ENCODE results near the gene VAV2.

VAV2 gene

GRCh38 chr9:133775951-133776905 is 215.9 kb downstream of the VAV2 start:
- Histone ChIP-seq H3K27me3 (ENCODE audit: control insufficient read depth in 3 of 3, insufficient read depth in 3 of 3, low read depth in 1 of 3, low read length in 3 of 3) (no peaks in the 10 kb centered on the region), H3K23ac (ENCODE audit: low read depth, low read length, poor library complexity) (peak overlapping the region; percentile 61), H3K9me3 (replicated peaks in 1 of 2; ENCODE audit: control insufficient read depth in 2 of 2, insufficient read depth in 1 of 2, low read depth in 1 of 2, low read length in 2 of 2) (peaks cover 0 to 13% of the 10 kb centered on the region in 2 donors), H3K4me1 (ENCODE audit: control insufficient read depth in 2 of 2, insufficient read depth in 1 of 2, low read depth in 1 of 2, low read length in 2 of 2) (peaks cover 3 to 5% of the 10 kb centered on the region in 2 donors), H4K91ac (ENCODE audit: low read depth, low read length, poor library complexity) (no peak overlapping the region), H2BK5ac (ENCODE audit: low read length) (no peak overlapping the region), H2AK5ac (ENCODE audit: low read depth, low read length) (no peak overlapping the region), H3K27ac (replicated peaks; ENCODE audit: low read length) (no peak overlapping the region), H2AFZ (ENCODE audit: low read length) (no peak overlapping the region), H2BK12ac (ENCODE audit: low read length) (no peak overlapping the region), H2BK120ac (ENCODE audit: low read depth, low read length) (no peak overlapping the region), H3K9ac (ENCODE audit: low read depth, low read length, poor library complexity) (peak overlapping the region; percentile 30), H3K18ac (ENCODE audit: low read length) (no peak overlapping the region), H4K8ac (ENCODE audit: low read depth, low read length) (no peak overlapping the region), H3K4ac (ENCODE audit: low read length) (no peak overlapping the region), H3K4me2 (ENCODE audit: insufficient read depth, low read length, poor library complexity, severe bottlenecking) (no peak overlapping the region), H3K36me3 (replicated peaks in 1 of 2; ENCODE audit: control insufficient read depth in 2 of 2, insufficient read depth in 2 of 2, low read length in 2 of 2) (peaks cover 35 to 98% of the 10 kb centered on the region in 2 donors), H3K79me1 (ENCODE audit: low read depth, low read length) (no peaks in the 10 kb centered on the region), H3K14ac (ENCODE audit: low read length) (no peak overlapping the region), H2BK15ac (ENCODE audit: low read length) (no peak overlapping the region), H3K4me3 (ENCODE audit: low read length in 2 of 2) (no peak overlapping the region)
- WGBS, 2 donors (ENCODE audit: extremely low coverage in 2 of 2, insufficient read length in 2 of 2, insufficient replicate concordance in 1 of 2): no CpG with 5 or more reads among the region's 27 CpGs
- no peak for DNase-seq (ENCODE audit: low spot score)

- Histone ChIP-seq H2BK15ac (ENCODE audit: low read length) (no peak overlapping the region), H4K8ac (ENCODE audit: low read depth, low read length) (no peak overlapping the region), H3K27ac (replicated peaks; ENCODE audit: low read length) (no peak overlapping the region), H3K27me3 (ENCODE audit: control insufficient read depth in 3 of 3, insufficient read depth in 3 of 3, low read depth in 1 of 3, low read length in 3 of 3) (no peaks in the 10 kb centered on the region), H3K9ac (ENCODE audit: low read depth, low read length, poor library complexity) (no peak overlapping the region), H2BK12ac (ENCODE audit: low read length) (no peak overlapping the region), H3K4me1 (ENCODE audit: control insufficient read depth in 2 of 2, insufficient read depth in 1 of 2, low read depth in 1 of 2, low read length in 2 of 2) (peaks cover 0 to 3% of the 10 kb centered on the region in 2 donors), H2BK5ac (ENCODE audit: low read length) (no peak overlapping the region), H3K23ac (ENCODE audit: low read depth, low read length, poor library complexity) (no peak overlapping the region), H3K18ac (ENCODE audit: low read length) (no peak overlapping the region), H3K4me3 (ENCODE audit: low read length in 2 of 2) (no peak overlapping the region), H3K14ac (ENCODE audit: low read length) (no peak overlapping the region), H2AK5ac (ENCODE audit: low read depth, low read length) (no peak overlapping the region), H2BK120ac (ENCODE audit: low read depth, low read length) (no peak overlapping the region), H3K4me2 (ENCODE audit: insufficient read depth, low read length, poor library complexity, severe bottlenecking) (no peak overlapping the region), H2AFZ (ENCODE audit: low read length) (no peak overlapping the region), H3K79me1 (ENCODE audit: low read depth, low read length) (no peaks in the 10 kb centered on the region), H3K9me3 (replicated peaks in 1 of 2; ENCODE audit: control insufficient read depth in 2 of 2, insufficient read depth in 1 of 2, low read depth in 1 of 2, low read length in 2 of 2) (peaks cover 0 to 9% of the 10 kb centered on the region in 2 donors), H4K91ac (ENCODE audit: low read depth, low read length, poor library complexity) (no peak overlapping the region), H3K36me3 (replicated peaks in 1 of 2; ENCODE audit: control insufficient read depth in 2 of 2, insufficient read depth in 2 of 2, low read length in 2 of 2) (peaks cover 34 to 96% of the 10 kb centered on the region in 2 donors), H3K4ac (ENCODE audit: low read length) (no peak overlapping the region)
- DNase-seq (ENCODE audit: low spot score): no peak
- no CpG with 5 or more reads among the region's 2 CpGs for WGBS, 2 donors (ENCODE audit: extremely low coverage in 2 of 2, insufficient read length in 2 of 2, insufficient replicate concordance in 1 of 2)
Observed at GRCh38 chr9:133775291-133775690, 216.8 kb downstream of the VAV2 start.

GRCh38 chr9:133774799-133775198 is 217.3 kb downstream of the VAV2 start:
- Histone ChIP-seq H3K18ac (ENCODE audit: low read length) (no peak overlapping the region), H4K8ac (ENCODE audit: low read depth, low read length) (no peak overlapping the region), H3K14ac (ENCODE audit: low read length) (no peak overlapping the region), H2BK12ac (ENCODE audit: low read length) (no peak overlapping the region), H3K36me3 (replicated peaks in 1 of 2; ENCODE audit: control insufficient read depth in 2 of 2, insufficient read depth in 2 of 2, low read length in 2 of 2) (peaks cover 34 to 96% of the 10 kb centered on the region in 2 donors), H3K4me3 (ENCODE audit: low read length in 2 of 2) (peak overlapping the region in 1 of 2 donors; percentile 8), H3K23ac (ENCODE audit: low read depth, low read length, poor library complexity) (no peak overlapping the region), H2AK5ac (ENCODE audit: low read depth, low read length) (no peak overlapping the region), H3K4me2 (ENCODE audit: insufficient read depth, low read length, poor library complexity, severe bottlenecking) (no peak overlapping the region), H2BK15ac (ENCODE audit: low read length) (no peak overlapping the region), H3K9ac (ENCODE audit: low read depth, low read length, poor library complexity) (no peak overlapping the region), H3K27me3 (ENCODE audit: control insufficient read depth in 3 of 3, insufficient read depth in 3 of 3, low read depth in 1 of 3, low read length in 3 of 3) (no peaks in the 10 kb centered on the region), H2BK5ac (ENCODE audit: low read length) (no peak overlapping the region), H3K4me1 (ENCODE audit: control insufficient read depth in 2 of 2, insufficient read depth in 1 of 2, low read depth in 1 of 2, low read length in 2 of 2) (peaks cover 0 to 3% of the 10 kb centered on the region in 2 donors), H2BK120ac (ENCODE audit: low read depth, low read length) (no peak overlapping the region), H3K79me1 (ENCODE audit: low read depth, low read length) (no peaks in the 10 kb centered on the region), H3K4ac (ENCODE audit: low read length) (no peak overlapping the region), H4K91ac (ENCODE audit: low read depth, low read length, poor library complexity) (no peak overlapping the region), H3K27ac (replicated peaks; ENCODE audit: low read length) (no peak overlapping the region), H3K9me3 (replicated peaks in 1 of 2; ENCODE audit: control insufficient read depth in 2 of 2, insufficient read depth in 1 of 2, low read depth in 1 of 2, low read length in 2 of 2) (peaks cover 0 to 9% of the 10 kb centered on the region in 2 donors), H2AFZ (ENCODE audit: low read length) (no peak overlapping the region)
- DNase-seq (ENCODE audit: low spot score): no peak
- WGBS, 2 donors (ENCODE audit: extremely low coverage in 2 of 2, insufficient read length in 2 of 2, insufficient replicate concordance in 1 of 2): no CpG with 5 or more reads among the region's 16 CpGs

GRCh38 chr9:133773889-133774655 is 218.1 kb downstream of the VAV2 start:
- Histone ChIP-seq H3K9me3 (replicated peaks in 1 of 2; ENCODE audit: control insufficient read depth in 2 of 2, insufficient read depth in 1 of 2, low read depth in 1 of 2, low read length in 2 of 2) (peaks cover 0 to 9% of the 10 kb centered on the region in 2 donors), H3K18ac (ENCODE audit: low read length) (no peak overlapping the region), H3K4ac (ENCODE audit: low read length) (no peak overlapping the region), H2BK5ac (ENCODE audit: low read length) (no peak overlapping the region), H2BK15ac (ENCODE audit: low read length) (no peak overlapping the region), H2BK12ac (ENCODE audit: low read length) (no peak overlapping the region), H3K23ac (ENCODE audit: low read depth, low read length, poor library complexity) (no peak overlapping the region), H3K4me3 (ENCODE audit: low read length in 2 of 2) (no peak overlapping the region), H4K8ac (ENCODE audit: low read depth, low read length) (no peak overlapping the region), H3K9ac (ENCODE audit: low read depth, low read length, poor library complexity) (no peak overlapping the region), H2AK5ac (ENCODE audit: low read depth, low read length) (no peak overlapping the region), H3K27me3 (ENCODE audit: control insufficient read depth in 3 of 3, insufficient read depth in 3 of 3, low read depth in 1 of 3, low read length in 3 of 3) (no peaks in the 10 kb centered on the region), H3K36me3 (replicated peaks in 1 of 2; ENCODE audit: control insufficient read depth in 2 of 2, insufficient read depth in 2 of 2, low read length in 2 of 2) (peaks cover 31 to 96% of the 10 kb centered on the region in 2 donors), H3K27ac (replicated peaks; ENCODE audit: low read length) (no peak overlapping the region), H3K79me1 (ENCODE audit: low read depth, low read length) (no peaks in the 10 kb centered on the region), H2BK120ac (ENCODE audit: low read depth, low read length) (no peak overlapping the region), H4K91ac (ENCODE audit: low read depth, low read length, poor library complexity) (no peak overlapping the region), H2AFZ (ENCODE audit: low read length) (no peak overlapping the region), H3K4me2 (ENCODE audit: insufficient read depth, low read length, poor library complexity, severe bottlenecking) (no peak overlapping the region), H3K14ac (ENCODE audit: low read length) (no peak overlapping the region), H3K4me1 (ENCODE audit: control insufficient read depth in 2 of 2, insufficient read depth in 1 of 2, low read depth in 1 of 2, low read length in 2 of 2) (peaks cover 0 to 3% of the 10 kb centered on the region in 2 donors)
- no peak for DNase-seq (ENCODE audit: low spot score)
- no CpG with 5 or more reads among the region's 9 CpGs for WGBS, 2 donors (ENCODE audit: extremely low coverage in 2 of 2, insufficient read length in 2 of 2, insufficient replicate concordance in 1 of 2)

All from neuronal stem cell (in vitro differentiated cells).